Neural progenitor cell (in vitro differentiated cells): ENCODE results near the gene SPIRE1. TPM values are rescaled to one million over a fixed set of nuclear protein-coding genes. Genes with fewer than 3 reads are reported as not detected.

Source experiments
- DNase-seq: peaks from one replicate; pipeline ENCODE4 v3.0.0-alpha.2; 2016; ENCODE audit warnings: low spot score
- H2AFZ ChIP-seq: fragments of 200-600 bp; sonication (generic); replicated peaks from 2 replicates; pipeline ENCODE4 v1.6.1; 2016; ENCODE audit warnings: antibody characterized with exemption
- H3F3A ChIP-seq: fragments of 200-600 bp; sonication (generic); 2 replicates; pipeline ENCODE4 v1.6.1; 2016; ENCODE audit warnings: antibody characterized with exemption, low read depth
- H3K27ac ChIP-seq: fragments of 200-600 bp; sonication (generic); 2 replicates; pipeline ENCODE4 v1.5.1; 2016; ENCODE audit warnings: mild to moderate bottlenecking
- H3K27me3 ChIP-seq: fragments of 200-600 bp; sonication (generic); 2 replicates; pipeline ENCODE4 v1.6.1; 2016; ENCODE audit warnings: mild to moderate bottlenecking, moderate library complexity
- H3K36me3 ChIP-seq: fragments of 200-600 bp; sonication (generic); 2 replicates; pipeline ENCODE4 v1.5.1; 2016
- H3K4me1 ChIP-seq: fragments of 200-600 bp; sonication (generic); 2 replicates; pipeline ENCODE4 v1.6.1; 2016; ENCODE audit warnings: mixed run types
- H3K4me2 ChIP-seq: fragments of 200-600 bp; sonication (generic); 2 replicates; pipeline ENCODE4 v1.6.1; 2016
- H3K4me3 ChIP-seq: fragments of 200-600 bp; sonication (generic); 2 replicates; pipeline ENCODE4 v1.5.1; 2016
- H3K79me2 ChIP-seq: fragments of 200-600 bp; sonication (generic); 2 replicates; pipeline ENCODE4 v1.6.1; 2016; ENCODE audit warnings: low read depth
- H3K9ac ChIP-seq: fragments of 200-600 bp; sonication (generic); 2 replicates; pipeline ENCODE4 v1.6.1; 2016
- H3K9me3 ChIP-seq: fragments of 200-600 bp; sonication (generic); 2 replicates; pipeline ENCODE4 v1.5.1; 2016; ENCODE audit warnings: low read depth
- H4K20me1 ChIP-seq: fragments of 200-600 bp; sonication (generic); 2 replicates; pipeline ENCODE4 v1.6.1; 2016; ENCODE audit warnings: low read depth
- H3K27ac Mint-ChIP-seq: 3 replicates; pipeline ENCODE4 v1.8.0; 2021; ENCODE audit warnings: mixed read lengths
- H3K27me3 Mint-ChIP-seq: 2 replicates; pipeline ENCODE4 v1.8.0; 2022; ENCODE audit warnings: low read depth, mild to moderate bottlenecking, inconsistent platforms, moderate library complexity, mixed read lengths; ENCODE audit not compliant: insufficient read depth
- H3K36me3 Mint-ChIP-seq: 3 replicates; pipeline ENCODE4 v1.8.0; 2021; ENCODE audit warnings: mixed read lengths
- H3K4me1 Mint-ChIP-seq: 3 replicates; pipeline ENCODE4 v1.8.0; 2021; ENCODE audit warnings: mixed read lengths
- H3K4me3 Mint-ChIP-seq: 3 replicates; pipeline ENCODE4 v1.8.0; 2021; ENCODE audit warnings: mild to moderate bottlenecking, moderate library complexity, mixed read lengths
- H3K9me3 Mint-ChIP-seq: 3 replicates; pipeline ENCODE4 v1.8.0; 2020; ENCODE audit warnings: mixed read lengths
- EZH2 ChIP-seq: fragments of 200-600 bp; sonication (generic); IDR thresholded peaks from 2 replicates; pipeline ENCODE4 v1.6.1; 2017; ENCODE audit warnings: antibody characterized with exemption, mild to moderate bottlenecking, moderate library complexity
- EZH2phosphoT487 ChIP-seq: fragments of 200-600 bp; sonication (generic); IDR thresholded peaks from 2 replicates; pipeline ENCODE4 v1.6.1; 2017; ENCODE audit warnings: antibody characterized with exemption
- total RNA-seq: library from RNA; depleted of rRNA; stranded (reverse); fragments of >200 nt; gene quantifications from 2 replicates; pipeline ENCODE4 v1.2.3, GENCODE V29; 2015; ENCODE audit warnings: low replicate concordance
- TF ChIP-seq, protein P1 (sequence below): fragments of 200-600 bp; sonication (generic); IDR thresholded peaks from 2 replicates; pipeline ENCODE4 v1.5.1; 2017; ENCODE audit warnings: antibody characterized with exemption, mild to moderate bottlenecking

The SPIRE1 gene
- total RNA-seq, 1 donor from 2014 or later = 18.4 TPM

DNA sequence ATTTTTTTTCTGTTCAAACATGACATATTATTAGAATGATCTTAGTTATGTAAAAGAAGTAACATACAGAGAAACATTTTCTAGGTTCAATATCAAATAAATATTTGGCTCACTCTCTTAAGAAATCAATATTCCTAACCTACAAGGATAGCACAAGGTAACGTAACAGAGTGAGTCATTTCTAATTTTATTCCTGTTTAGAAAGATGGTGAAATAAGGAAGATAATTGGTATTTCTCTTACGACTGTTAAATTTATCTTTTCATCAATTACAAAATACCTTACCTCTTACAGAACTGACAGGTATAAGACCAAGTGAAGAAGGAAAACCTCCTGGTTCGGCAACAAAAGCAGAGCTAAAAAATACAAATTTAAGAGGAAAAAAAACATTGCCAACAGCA, 205.1 kb downstream of the SPIRE1 start:
- Histone ChIP-seq H4K20me1 (no peaks in the 10 kb centered on the region), H3K4me2 (no peak overlapping the region), H3K79me2 (no peaks in the 10 kb centered on the region), H3K27me3 (no peaks in the 10 kb centered on the region), H3K4me1 (peaks cover 4% of the 10 kb centered on the region), H3K9ac (no peak overlapping the region), H3K36me3 (no peaks in the 10 kb centered on the region), H2AFZ (no peak overlapping the region), H3F3A (peaks cover 4% of the 10 kb centered on the region), H3K4me3 (no peak overlapping the region), H3K9me3 (no peaks in the 10 kb centered on the region), H3K27ac (no peak overlapping the region)
- peaks cover 47% of the 10 kb centered on the region for H3K36me3 Mint-ChIP-seq
- no peak for DNase-seq
- peaks cover 2% of the 10 kb centered on the region for H3K27me3 Mint-ChIP-seq
- TF ChIP-seq EZH2phosphoT487 (no peak), EZH2 (no peak)
- TF ChIP-seq, protein P1, sequence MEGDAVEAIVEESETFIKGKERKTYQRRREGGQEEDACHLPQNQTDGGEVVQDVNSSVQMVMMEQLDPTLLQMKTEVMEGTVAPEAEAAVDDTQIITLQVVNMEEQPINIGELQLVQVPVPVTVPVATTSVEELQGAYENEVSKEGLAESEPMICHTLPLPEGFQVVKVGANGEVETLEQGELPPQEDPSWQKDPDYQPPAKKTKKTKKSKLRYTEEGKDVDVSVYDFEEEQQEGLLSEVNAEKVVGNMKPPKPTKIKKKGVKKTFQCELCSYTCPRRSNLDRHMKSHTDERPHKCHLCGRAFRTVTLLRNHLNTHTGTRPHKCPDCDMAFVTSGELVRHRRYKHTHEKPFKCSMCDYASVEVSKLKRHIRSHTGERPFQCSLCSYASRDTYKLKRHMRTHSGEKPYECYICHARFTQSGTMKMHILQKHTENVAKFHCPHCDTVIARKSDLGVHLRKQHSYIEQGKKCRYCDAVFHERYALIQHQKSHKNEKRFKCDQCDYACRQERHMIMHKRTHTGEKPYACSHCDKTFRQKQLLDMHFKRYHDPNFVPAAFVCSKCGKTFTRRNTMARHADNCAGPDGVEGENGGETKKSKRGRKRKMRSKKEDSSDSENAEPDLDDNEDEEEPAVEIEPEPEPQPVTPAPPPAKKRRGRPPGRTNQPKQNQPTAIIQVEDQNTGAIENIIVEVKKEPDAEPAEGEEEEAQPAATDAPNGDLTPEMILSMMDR = no peak
- no peak overlapping the region for H3K4me3 Mint-ChIP-seq
- H3K27ac Mint-ChIP-seq = no peak overlapping the region
- peaks cover 34% of the 10 kb centered on the region for H3K4me1 Mint-ChIP-seq
- peaks cover 2% of the 10 kb centered on the region for H3K9me3 Mint-ChIP-seq

DNA sequence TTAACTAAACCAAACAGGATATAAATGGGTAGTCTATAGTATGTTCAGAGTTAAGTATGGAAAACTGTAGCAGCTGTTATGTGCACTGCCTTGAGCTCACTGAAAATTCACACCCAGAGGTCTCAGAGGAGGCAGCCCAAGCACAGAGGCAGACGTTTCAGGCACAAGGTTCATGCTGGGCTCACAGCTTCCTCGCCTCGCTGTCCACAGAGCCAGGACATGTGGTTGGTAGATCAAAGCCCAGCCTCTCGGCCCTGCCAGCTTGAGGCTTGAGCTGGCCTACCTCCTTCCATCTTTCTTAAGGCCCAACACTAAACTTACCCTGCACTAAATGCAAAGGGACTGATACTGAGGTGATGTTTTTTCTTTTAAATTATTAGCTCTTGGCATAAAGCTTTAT, 206.5 kb downstream of the SPIRE1 start:
- H3K79me2 ChIP-seq = no peaks in the 10 kb centered on the region
- TF ChIP-seq EZH2phosphoT487 (no peak), EZH2 (no peak)
- H3K27ac ChIP-seq = no peak overlapping the region
- H2AFZ ChIP-seq = no peak overlapping the region
- DNase-seq = no peak
- H3K9ac ChIP-seq = no peak overlapping the region
- H3F3A ChIP-seq = peaks cover 4% of the 10 kb centered on the region
- no peak overlapping the region for H3K4me3 ChIP-seq
- H3K36me3 ChIP-seq = no peaks in the 10 kb centered on the region
- no peaks in the 10 kb centered on the region for H3K9me3 ChIP-seq
- no peak overlapping the region for H3K4me2 ChIP-seq
- peak overlapping the region; percentile 34 for H3K27ac Mint-ChIP-seq
- no peaks in the 10 kb centered on the region for H3K27me3 ChIP-seq
- H3K4me3 Mint-ChIP-seq = no peak overlapping the region
- no peaks in the 10 kb centered on the region for H4K20me1 ChIP-seq
- H3K4me1 ChIP-seq = peaks cover 4% of the 10 kb centered on the region
- peaks cover 2% of the 10 kb centered on the region for H3K9me3 Mint-ChIP-seq
- no peaks in the 10 kb centered on the region for H3K27me3 Mint-ChIP-seq
- peaks cover 46% of the 10 kb centered on the region for H3K36me3 Mint-ChIP-seq
- H3K4me1 Mint-ChIP-seq = peaks cover 30% of the 10 kb centered on the region

DNA sequence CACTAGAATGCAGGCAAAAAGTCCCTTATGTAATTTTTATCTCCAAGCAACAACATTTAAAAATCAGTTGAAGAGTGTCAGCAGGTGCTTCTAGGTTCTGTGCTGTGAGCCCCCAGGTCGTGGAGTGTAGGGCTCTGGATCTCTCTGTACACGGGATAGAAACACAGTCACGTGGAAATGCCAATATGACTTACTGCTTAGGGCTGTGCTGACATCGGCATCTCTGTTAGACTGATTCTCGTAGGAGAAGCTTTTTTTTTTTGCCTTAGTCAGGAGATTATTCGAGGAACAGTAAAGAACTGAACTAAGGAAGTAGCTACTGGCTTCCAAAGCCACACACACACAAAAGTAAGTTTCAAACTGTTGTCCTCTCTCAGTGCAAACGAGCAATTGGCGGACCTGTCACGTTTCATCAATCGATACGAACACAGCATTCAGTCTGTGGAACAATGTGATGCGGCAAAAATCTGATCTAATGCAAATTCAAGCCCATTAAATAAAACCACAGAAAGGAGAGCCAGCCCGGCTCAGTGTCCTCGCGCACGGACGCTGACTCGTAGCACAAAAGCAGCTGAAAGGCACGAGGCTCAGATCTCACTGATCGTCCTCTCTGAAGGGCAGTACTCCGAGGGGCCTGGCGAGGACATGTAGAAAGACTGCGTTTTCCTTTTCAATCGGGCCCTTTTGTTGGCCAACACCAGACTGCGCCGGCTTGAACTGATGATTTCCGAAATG, 208.7 kb downstream of the SPIRE1 start:
- Mint-ChIP-seq H3K4me3 (no peak overlapping the region), H3K9me3 (peaks cover 10% of the 10 kb centered on the region), H3K27me3 (no peaks in the 10 kb centered on the region), H3K36me3 (peaks cover 50% of the 10 kb centered on the region), H3K4me1 (peaks cover 13% of the 10 kb centered on the region), H3K27ac (no peak overlapping the region)
- Histone ChIP-seq H3F3A (peaks cover 4% of the 10 kb centered on the region), H3K9me3 (no peaks in the 10 kb centered on the region), H4K20me1 (no peaks in the 10 kb centered on the region), H3K4me3 (no peak overlapping the region), H3K27me3 (no peaks in the 10 kb centered on the region), H3K9ac (no peak overlapping the region), H3K79me2 (no peaks in the 10 kb centered on the region), H2AFZ (no peak overlapping the region), H3K4me1 (peaks cover 4% of the 10 kb centered on the region), H3K36me3 (no peaks in the 10 kb centered on the region), H3K4me2 (no peak overlapping the region), H3K27ac (peak overlapping the region; percentile 29)
- peak; percentile 38 for DNase-seq
- TF ChIP-seq, protein P1 = no peak
- TF ChIP-seq EZH2 = no peak

DNA sequence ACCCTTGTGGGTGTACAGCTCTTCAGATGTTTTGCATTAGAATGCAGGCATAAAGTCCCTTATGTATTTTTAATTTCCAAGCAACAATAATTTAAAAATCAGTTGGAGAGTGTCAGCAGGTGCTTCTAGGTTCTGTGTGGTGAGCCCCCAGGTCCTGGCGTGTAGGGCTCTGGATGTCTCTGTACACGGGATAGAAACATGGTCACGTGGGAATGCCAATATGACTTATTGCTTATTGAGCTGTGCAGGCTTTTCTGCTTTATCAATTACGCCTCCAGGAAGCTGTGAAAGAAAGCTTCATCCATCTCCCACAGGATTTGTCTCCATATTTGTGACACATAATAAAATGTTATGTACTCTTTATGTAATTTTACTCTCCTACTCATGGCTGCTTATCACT, 212.4 kb downstream of the SPIRE1 start:
- Histone ChIP-seq H3K9me3 (no peaks in the 10 kb centered on the region), H3K9ac (no peak overlapping the region), H3K36me3 (no peaks in the 10 kb centered on the region), H3K79me2 (no peaks in the 10 kb centered on the region), H3K27me3 (no peaks in the 10 kb centered on the region), H3F3A (peaks cover 4% of the 10 kb centered on the region), H3K4me3 (no peak overlapping the region), H3K4me2 (no peak overlapping the region), H3K4me1 (peaks cover 4% of the 10 kb centered on the region), H3K27ac (no peak overlapping the region), H2AFZ (no peak overlapping the region), H4K20me1 (no peaks in the 10 kb centered on the region)
- H3K4me3 Mint-ChIP-seq = no peak overlapping the region
- no peak for TF ChIP-seq EZH2
- H3K27me3 Mint-ChIP-seq = no peaks in the 10 kb centered on the region
- no peak overlapping the region for H3K27ac Mint-ChIP-seq
- no peak for DNase-seq
- peaks cover 42% of the 10 kb centered on the region for H3K36me3 Mint-ChIP-seq
- H3K9me3 Mint-ChIP-seq = peaks cover 21% of the 10 kb centered on the region
- H3K4me1 Mint-ChIP-seq = peaks cover 8% of the 10 kb centered on the region
